Duodenal mucosa (tissue), 2 donors: Measurements from ENCODE around the gene MYH10.

Experiments
- H3K27ac ChIP-seq: one replicate; pipeline ENCODE4 v1.7.0; 2013; ENCODE audit warnings: low read depth, low read length
- H3K27me3 ChIP-seq, 2 donors: one replicate each; pipeline ENCODE4 v1.7.0; 2013; ENCODE audit warnings: low read length in 2 of 2, control low read depth in 1 of 2; ENCODE audit not compliant: insufficient read depth in 2 of 2, control insufficient read depth in 1 of 2
- H3K36me3 ChIP-seq, 2 donors: one replicate each; pipeline ENCODE4 v1.7.0; 2013; ENCODE audit warnings: low read length in 2 of 2, control low read depth in 1 of 2; ENCODE audit not compliant: insufficient read depth in 2 of 2, control insufficient read depth in 1 of 2
- H3K4me1 ChIP-seq, 2 donors: one replicate each; pipeline ENCODE4 v1.7.0; 2013; ENCODE audit warnings: low read length in 2 of 2, control low read depth in 1 of 2; ENCODE audit not compliant: insufficient read depth in 2 of 2, control insufficient read depth in 1 of 2
- H3K4me3 ChIP-seq, 2 donors: one replicate each; pipeline ENCODE4 v1.7.0; 2013; ENCODE audit warnings: low read length in 2 of 2, low read depth in 1 of 2
- H3K9ac ChIP-seq, 2 donors: one replicate each; pipeline ENCODE4 v1.7.0; 2013; ENCODE audit warnings: low read length in 2 of 2, low read depth in 1 of 2
- H3K9me3 ChIP-seq, 2 donors: one replicate each; pipeline ENCODE4 v1.7.0; 2013; ENCODE audit warnings: low read length in 2 of 2, control low read depth in 1 of 2; ENCODE audit not compliant: control insufficient read depth in 1 of 2

The MYH10 gene

DNA sequence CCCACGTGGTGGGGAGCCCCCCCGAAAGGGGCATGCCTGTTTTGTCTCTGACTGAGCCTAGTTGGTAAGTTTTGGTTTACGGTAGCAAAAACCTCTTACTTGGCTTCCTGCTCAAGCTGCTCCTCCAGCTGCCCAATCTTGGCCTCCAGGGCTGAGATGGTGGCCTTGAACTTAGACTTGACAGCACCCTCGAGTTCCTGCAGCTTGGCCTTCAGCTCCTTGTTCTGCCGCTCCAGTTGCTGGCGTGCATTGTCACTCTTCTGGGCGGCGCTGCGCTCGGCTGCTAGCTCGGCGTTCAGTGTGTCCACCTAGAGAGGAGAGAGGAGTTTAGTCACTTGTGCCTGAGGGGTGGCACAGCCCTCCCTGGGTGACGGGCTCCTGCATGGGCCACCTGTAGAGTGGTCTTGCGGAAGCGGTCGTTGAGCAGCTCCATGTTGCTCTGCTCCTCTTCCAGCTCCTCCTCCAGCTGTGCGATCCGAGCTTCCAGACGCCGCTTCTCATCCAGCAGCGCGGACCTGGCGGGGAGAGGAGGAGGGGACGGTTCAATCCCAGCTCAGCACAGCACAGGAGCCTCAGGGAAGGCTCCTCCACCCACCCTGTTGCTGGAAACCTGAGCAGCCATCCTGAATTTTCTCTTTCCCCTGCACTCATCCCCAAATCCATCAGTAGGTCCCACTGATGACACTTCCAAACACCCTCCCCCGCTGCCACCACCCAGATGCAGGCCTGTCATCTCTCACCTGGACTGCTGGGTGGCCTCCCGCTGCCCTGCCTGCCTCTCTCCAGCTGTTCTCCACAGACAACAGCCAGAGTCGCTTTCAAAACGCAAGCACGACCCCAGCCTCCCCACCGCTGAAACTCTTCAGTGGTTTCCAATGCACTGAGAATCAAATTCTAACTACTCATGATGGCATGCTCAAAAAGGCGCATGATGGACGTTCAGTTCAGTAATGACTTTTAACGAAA, 150.2 kb downstream of the MYH10 start:
- Histone ChIP-seq H3K4me1 (no peaks in the 10 kb centered on the region), H3K9me3 (peaks cover 0 to 6% of the 10 kb centered on the region in 2 donors), H3K36me3 (peaks cover 8 to 52% of the 10 kb centered on the region in 2 donors), H3K27me3 (no peaks in the 10 kb centered on the region), H3K9ac (no peak overlapping the region), H3K27ac (no peak overlapping the region), H3K4me3 (no peak overlapping the region)

DNA sequence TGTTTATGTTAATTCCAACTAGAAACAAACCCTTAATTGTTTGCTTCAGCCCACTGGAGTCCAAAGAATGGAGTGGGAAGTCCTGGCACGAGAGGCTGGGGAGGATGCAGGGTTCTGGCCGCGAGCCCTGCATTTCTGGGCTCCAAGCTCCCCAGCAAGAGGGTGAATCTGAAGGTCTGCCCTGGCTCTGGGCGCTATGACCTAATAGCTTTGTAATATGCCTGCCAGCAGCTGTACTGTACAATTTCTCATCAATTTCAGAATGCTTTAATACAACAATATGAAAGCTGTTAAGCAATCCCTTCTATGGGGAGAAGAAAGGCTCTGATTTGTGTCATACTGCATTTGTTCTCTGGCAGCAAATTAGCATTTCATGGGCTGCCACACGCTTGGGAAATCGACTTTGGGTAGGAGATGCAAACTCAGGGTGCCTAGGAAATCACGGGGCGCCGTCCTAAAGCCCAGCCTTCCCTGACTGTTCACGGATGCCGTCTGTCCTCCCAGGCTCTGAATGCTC, 151.0 kb downstream of the MYH10 start:
- Histone ChIP-seq H3K4me3 (no peak overlapping the region), H3K27me3 (no peaks in the 10 kb centered on the region), H3K9me3 (peaks cover 0 to 1% of the 10 kb centered on the region in 2 donors), H3K9ac (no peak overlapping the region), H3K4me1 (no peaks in the 10 kb centered on the region), H3K36me3 (peaks cover 15 to 61% of the 10 kb centered on the region in 2 donors), H3K27ac (no peak overlapping the region)

DNA sequence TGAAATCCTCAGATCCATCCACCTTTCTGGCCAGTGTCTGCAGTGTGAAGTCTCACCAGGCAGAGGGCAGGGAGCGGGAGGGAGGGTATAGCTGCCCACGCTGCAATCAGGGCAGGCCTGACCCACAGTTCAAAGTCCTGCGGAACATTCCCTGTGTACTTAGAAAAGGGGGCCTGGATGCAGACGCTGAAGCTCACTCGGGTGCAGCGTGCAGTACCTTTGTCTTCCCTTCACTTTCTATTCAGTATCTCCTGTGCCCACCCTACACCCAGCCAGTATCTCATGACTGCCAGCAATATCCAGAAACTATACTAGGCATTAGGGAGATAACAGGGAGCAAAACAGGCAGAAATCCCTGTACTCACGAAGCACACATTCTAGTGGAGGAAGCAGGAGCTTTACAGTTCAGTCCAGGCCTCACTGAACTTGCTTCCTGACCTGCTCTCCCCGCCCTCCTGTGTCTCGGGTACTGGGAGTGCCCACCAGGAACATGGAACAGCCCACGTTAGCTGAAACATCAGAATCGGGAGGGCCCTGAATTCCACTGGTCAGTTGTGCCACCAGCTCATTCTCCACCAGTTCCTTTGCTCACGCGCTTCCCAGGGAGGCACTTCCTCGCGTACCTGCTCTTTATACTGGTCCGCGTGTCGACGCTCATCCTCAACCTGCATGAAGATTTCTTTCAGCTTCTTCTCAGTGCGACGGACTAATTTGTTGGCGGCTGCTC, 152.6 kb downstream of the MYH10 start:
- H3K27me3 ChIP-seq, result no peaks in the 10 kb centered on the region
- H3K9ac ChIP-seq, result no peak overlapping the region
- no peak overlapping the region for H3K4me3 ChIP-seq
- H3K36me3 ChIP-seq, result peaks cover 23 to 75% of the 10 kb centered on the region in 2 donors
- H3K4me1 ChIP-seq, result no peaks in the 10 kb centered on the region
- H3K9me3 ChIP-seq, result no peaks in the 10 kb centered on the region
- H3K27ac ChIP-seq, result no peak overlapping the region

DNA sequence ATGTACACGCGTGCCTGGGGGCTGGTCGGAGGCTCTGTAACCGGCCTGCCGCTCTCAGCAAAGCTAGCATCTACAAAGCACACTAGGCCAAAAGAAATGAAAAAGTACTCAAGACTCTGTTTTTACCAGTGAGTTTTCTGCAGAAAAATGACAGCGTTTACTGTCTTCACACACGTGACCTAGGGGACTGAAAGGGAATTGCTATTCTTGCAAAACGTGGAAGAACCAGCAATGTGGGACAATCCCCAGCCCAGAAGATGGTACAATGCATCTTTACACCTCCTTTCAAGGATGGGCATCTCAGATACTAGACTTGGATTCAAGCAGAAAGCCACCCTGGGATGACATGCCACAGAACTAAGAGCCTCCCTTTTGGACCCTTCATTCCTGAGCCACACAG, 153.4 kb downstream of the MYH10 start:
- no peak overlapping the region for H3K27ac ChIP-seq
- H3K36me3 ChIP-seq, result peaks cover 23 to 78% of the 10 kb centered on the region in 2 donors

DNA sequence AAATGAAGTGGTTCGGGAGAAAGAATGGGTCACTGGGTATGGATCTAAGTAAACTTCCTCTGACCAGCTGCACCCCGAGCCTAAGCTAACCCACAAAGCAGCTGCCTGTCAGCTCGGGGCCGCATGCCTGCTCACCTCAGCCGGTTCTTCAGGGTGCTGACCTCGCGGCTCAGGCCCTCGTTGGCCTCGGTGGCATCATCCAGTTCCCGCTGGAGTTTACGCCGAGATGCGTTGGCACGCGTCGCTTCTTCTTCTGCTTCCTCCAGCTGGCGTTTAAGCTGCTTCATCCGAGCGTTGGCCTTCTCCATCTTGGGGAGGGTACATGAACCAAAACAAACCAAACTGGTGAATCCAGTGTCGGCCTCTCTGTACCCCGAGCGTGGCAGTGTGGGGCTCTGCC, 153.8 kb downstream of the MYH10 start:
- Histone ChIP-seq H3K27me3 (no peaks in the 10 kb centered on the region), H3K36me3 (peaks cover 27 to 78% of the 10 kb centered on the region in 2 donors), H3K27ac (no peak overlapping the region), H3K9ac (no peak overlapping the region), H3K9me3 (no peaks in the 10 kb centered on the region), H3K4me3 (no peak overlapping the region), H3K4me1 (no peaks in the 10 kb centered on the region)

More for the DNA sequence above, 153.4 kb downstream of the MYH10 start:
- H3K4me1 ChIP-seq, result no peaks in the 10 kb centered on the region
- H3K27me3 ChIP-seq, result no peaks in the 10 kb centered on the region
- H3K9ac ChIP-seq, result no peak overlapping the region
- H3K9me3 ChIP-seq, result no peaks in the 10 kb centered on the region
- H3K4me3 ChIP-seq, result no peak overlapping the region

DNA sequence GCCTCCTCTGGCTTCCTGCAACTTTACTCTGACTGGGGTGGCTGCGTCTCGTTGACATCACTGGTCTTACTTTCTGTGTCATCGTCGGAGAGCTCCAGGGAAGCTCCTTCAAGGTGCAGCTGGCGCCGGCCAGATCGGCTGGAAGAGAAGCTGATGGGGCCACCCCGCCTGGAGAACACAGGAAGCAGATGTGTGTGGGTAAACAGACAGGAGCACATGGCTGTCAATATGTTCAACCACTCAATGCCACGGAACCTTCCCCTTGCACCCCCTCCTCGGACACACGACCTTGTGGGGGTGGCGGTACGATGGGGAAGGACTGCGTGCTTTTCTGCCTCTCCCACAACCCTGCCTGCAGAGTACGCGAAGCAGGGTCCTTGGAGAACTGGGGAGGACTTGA, 154.7 kb downstream of the MYH10 start:
- Histone ChIP-seq H3K4me1 (no peaks in the 10 kb centered on the region), H3K9me3 (no peaks in the 10 kb centered on the region), H3K27ac (no peak overlapping the region), H3K36me3 (peaks cover 34 to 78% of the 10 kb centered on the region in 2 donors), H3K4me3 (no peak overlapping the region), H3K9ac (no peak overlapping the region), H3K27me3 (no peaks in the 10 kb centered on the region)

DNA sequence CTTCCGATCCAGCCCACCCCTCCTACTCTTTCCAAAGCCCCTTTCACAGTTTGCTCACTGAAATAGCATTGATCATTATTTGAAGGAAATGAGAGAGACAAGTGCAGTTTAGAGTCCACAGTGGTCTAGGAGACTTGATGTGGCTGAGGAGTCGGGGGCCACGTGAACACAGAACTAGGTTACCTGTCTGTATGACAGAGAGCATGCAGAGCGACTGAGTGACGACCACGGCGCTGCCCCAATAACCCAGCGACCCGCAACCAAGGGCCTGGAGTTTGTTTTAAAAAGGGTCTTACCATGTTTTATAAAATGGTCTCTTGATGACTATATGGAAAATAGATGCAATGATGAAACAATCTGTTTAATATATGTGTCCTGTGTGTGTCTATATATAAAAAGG, 155.3 kb downstream of the MYH10 start:
- Histone ChIP-seq H3K9ac (no peak overlapping the region), H3K4me1 (no peaks in the 10 kb centered on the region), H3K27me3 (no peaks in the 10 kb centered on the region), H3K36me3 (peaks cover 33 to 79% of the 10 kb centered on the region in 2 donors), H3K27ac (no peak overlapping the region), H3K9me3 (no peaks in the 10 kb centered on the region), H3K4me3 (no peak overlapping the region)

DNA sequence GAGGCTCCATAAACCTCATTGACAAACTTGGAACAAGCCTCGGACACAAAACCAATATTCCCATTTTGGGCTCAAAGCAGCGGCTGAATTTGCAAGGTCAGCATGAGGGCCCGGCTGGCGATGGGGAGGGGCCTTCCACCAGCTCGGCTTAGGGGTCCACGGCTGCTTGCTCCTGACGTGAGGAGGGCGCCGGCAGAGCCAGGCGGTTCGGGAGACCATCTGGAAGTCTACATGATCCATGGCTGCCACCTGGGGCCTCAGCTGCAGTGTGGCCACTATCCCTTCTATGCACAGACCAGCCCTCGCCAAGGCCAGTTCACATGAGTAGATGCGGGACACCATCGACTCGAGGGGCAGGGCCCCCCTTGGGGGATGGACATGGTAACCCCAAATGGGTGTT, 155.7 kb downstream of the MYH10 start:
- Histone ChIP-seq H3K36me3 (peaks cover 31 to 75% of the 10 kb centered on the region in 2 donors), H3K9me3 (no peaks in the 10 kb centered on the region), H3K4me1 (no peaks in the 10 kb centered on the region), H3K27ac (no peak overlapping the region), H3K27me3 (no peaks in the 10 kb centered on the region), H3K4me3 (no peak overlapping the region), H3K9ac (no peak overlapping the region)

DNA sequence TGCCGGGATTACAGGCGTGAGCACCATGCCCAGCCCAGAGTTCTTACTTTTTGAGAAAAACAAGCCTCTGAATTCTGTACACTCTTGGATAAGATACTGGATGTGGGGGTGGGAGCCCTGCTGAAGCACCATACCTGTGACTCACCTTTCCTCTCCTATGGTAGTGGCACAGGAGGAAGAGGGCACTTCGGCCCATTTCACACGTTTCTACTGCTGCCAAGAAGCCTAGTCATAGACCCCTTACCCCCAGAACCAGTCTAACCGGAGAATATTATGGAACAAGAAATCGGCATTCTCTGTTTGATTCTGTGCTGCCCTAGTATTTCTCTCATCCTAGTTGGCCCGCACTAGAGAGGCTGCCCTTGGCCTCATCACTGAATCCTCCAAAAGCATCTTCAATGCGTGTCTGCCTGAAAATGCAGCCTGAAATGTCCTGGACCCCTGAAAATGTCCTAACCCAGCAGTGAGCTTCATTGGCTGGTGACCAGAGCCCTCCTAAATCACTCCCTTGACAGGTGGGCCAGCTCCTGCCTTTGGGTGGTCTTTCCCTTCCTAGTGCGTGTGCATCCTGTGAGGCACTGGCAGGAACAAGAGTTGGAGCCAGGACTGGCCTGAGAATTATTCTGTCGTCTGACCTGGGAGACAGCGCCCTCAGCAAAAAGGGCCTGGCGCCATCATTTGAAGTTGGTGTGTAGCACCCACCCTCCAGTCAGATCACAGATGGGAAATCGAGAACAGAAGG, 156.9 kb downstream of the MYH10 start:
- H3K4me3 ChIP-seq, result no peak overlapping the region
- H3K36me3 ChIP-seq, result peaks cover 31 to 71% of the 10 kb centered on the region in 2 donors
- no peaks in the 10 kb centered on the region for H3K4me1 ChIP-seq
- H3K9ac ChIP-seq, result no peak overlapping the region
- H3K27me3 ChIP-seq, result no peaks in the 10 kb centered on the region
- H3K9me3 ChIP-seq, result no peaks in the 10 kb centered on the region
- H3K27ac ChIP-seq, result no peak overlapping the region
